Naive B cell (primary cell): ENCODE results near the gene PGAP2. TPM values are rescaled to one million over a fixed set of nuclear protein-coding genes. Genes with fewer than 3 reads are reported as not detected.
A peak's percentile ranks its signal among the peaks of the same experiment; 100 is the strongest.
"Not testable (repeated sequence)": the region's sequence is repeated elsewhere in the genome, so short reads cannot be mapped to it uniquely, and the experiment has no call there.

Experiments used
- ATAC-seq, 2 donors: fragments of 150-1000 bp; cut with Tn5 transposase; 2 replicates each; pipeline ENCODE4 v1.10.0; 2021; ENCODE audit warnings: low read depth in 2 of 2, mild to moderate bottlenecking in 2 of 2, moderate library complexity in 2 of 2
- DNase-seq: peaks from one replicate; pipeline ENCODE4 v3.0.0; 2022
- H3K27ac Mint-ChIP-seq, 6 donors: one replicate each; pipeline ENCODE4 v1.8.0; 2020 to 2022; ENCODE audit warnings: mild to moderate bottlenecking in 6 of 6, mixed read lengths in 6 of 6, moderate library complexity in 5 of 6, inconsistent platforms in 2 of 6
- H3K27me3 Mint-ChIP-seq, 3 donors: one replicate each; pipeline ENCODE4 v1.8.0; 2021 to 2022; ENCODE audit warnings: mixed read lengths in 3 of 3, mild to moderate bottlenecking in 1 of 3
- H3K36me3 Mint-ChIP-seq, 2 donors: one replicate each; pipeline ENCODE4 v1.8.0; 2020 to 2022; ENCODE audit warnings: mixed read lengths in 2 of 2, inconsistent platforms in 1 of 2, mild to moderate bottlenecking in 1 of 2
- H3K4me1 Mint-ChIP-seq, 3 donors: one replicate each; pipeline ENCODE4 v1.8.0; 2020 to 2022; ENCODE audit warnings: mixed read lengths in 3 of 3, inconsistent platforms in 1 of 3, mild to moderate bottlenecking in 1 of 3, moderate library complexity in 1 of 3
- H3K4me3 Mint-ChIP-seq, 8 donors: one replicate each; pipeline ENCODE4 v1.8.0; 2020 to 2022; ENCODE audit warnings: mild to moderate bottlenecking in 8 of 8, mixed read lengths in 8 of 8, moderate library complexity in 8 of 8, inconsistent platforms in 2 of 8
- H3K9me3 Mint-ChIP-seq, 7 donors: one replicate each; pipeline ENCODE4 v1.8.0; 2020 to 2022; ENCODE audit warnings: mixed read lengths in 7 of 7, mild to moderate bottlenecking in 5 of 7, inconsistent platforms in 2 of 7, moderate library complexity in 1 of 7
- polyA plus RNA-seq, 6 donors: library from polyadenylated mRNA; unstranded; fragments of 300-500 nt; fragmentation: Illumina TruSeq; gene quantifications; one replicate each; pipeline ENCODE4 v1.2.3, GENCODE V29; 2021; ENCODE audit warnings: low read depth in 6 of 6

PGAP2 gene
- polyA plus RNA-seq, 6 donors from 2014 or later = 16.6 to 29.1 (median 19.3) TPM

GRCh38 chr11:3814832-3815231 lies 6.5 kb downstream of the PGAP2 start:
- H3K4me1 Mint-ChIP-seq, DNase-seq, H3K9me3 Mint-ChIP-seq, H3K27me3 Mint-ChIP-seq, H3K4me3 Mint-ChIP-seq, ATAC-seq, H3K36me3 Mint-ChIP-seq: not testable (repeated sequence)
- H3K27ac Mint-ChIP-seq = peak overlapping the region in 1 of 6 donors; percentile 95

DNA sequence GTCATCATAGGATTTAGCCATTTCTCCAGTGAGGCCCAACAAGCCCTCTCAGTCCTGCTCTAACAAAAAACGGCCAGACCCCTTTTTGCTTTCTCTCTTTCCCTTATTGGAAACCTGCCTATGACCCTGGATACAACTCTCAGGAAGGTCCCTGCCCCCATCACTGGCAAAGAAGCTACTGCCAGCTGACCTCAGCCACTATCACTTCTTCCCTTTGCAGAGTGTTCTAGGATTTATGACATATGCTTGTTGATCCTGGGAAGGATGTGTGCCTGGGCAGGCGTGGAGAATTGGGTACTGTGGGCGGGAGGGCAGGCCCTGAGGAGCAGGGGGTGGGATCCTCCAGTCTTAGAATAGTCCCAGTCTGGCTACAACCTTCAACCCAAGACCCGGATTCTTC lies 7.5 kb downstream of the PGAP2 start:
- peak overlapping the region in 2 of 6 donors; percentile 21 to 40 for H3K27ac Mint-ChIP-seq
- H3K9me3 Mint-ChIP-seq = no peaks in the 10 kb centered on the region
- peaks cover 0 to 7% (median 0%) of the 10 kb centered on the region in 3 donors for H3K4me1 Mint-ChIP-seq
- no peak for DNase-seq
- H3K4me3 Mint-ChIP-seq = no peak overlapping the region
- H3K36me3 Mint-ChIP-seq = no peaks in the 10 kb centered on the region
- no peak for ATAC-seq
- no peaks in the 10 kb centered on the region for H3K27me3 Mint-ChIP-seq

- Mint-ChIP-seq H3K4me3 (no peak overlapping the region), H3K27ac (no peak overlapping the region), H3K9me3 (no peaks in the 10 kb centered on the region), H3K4me1 (peaks cover 0 to 7% (median 0%) of the 10 kb centered on the region in 3 donors), H3K36me3 (no peaks in the 10 kb centered on the region), H3K27me3 (no peaks in the 10 kb centered on the region)
- no peak for ATAC-seq
- no peak for DNase-seq
These were observed 8.3 kb downstream of the PGAP2 start for GRCh38 chr11:3816673-3817072.

DNA sequence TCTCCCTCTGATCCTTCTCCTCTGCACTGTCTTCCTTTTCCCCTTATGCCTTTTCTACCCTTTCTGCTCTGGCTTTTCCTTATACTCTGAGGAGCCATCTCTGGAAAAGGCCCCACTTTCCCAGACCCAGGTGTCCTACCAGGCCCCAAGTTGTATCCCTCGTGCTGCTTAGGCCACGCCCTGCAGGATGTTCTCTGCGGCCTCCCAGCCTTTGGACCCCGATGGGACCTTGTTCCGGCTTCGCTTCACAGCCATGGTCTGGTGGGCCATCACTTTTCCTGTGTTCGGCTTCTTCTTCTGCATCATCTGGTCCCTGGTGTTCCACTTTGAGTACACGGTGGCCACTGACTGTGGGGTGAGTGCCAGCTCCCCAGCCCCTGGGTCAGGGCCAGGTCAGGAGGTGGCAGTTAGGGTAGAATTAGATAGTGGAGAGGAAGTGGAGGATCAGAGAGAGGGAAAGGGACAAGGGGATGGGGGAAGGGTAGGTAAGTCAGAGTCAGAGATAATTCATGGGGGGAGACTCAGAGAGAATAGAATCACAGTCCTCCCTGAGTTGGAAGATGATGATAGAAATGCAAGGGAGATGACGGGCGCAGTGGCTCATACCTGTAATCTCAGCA lies 8.9 kb downstream of the PGAP2 start:
- peak overlapping the region in 2 of 6 donors; percentile 20 to 42 for H3K27ac Mint-ChIP-seq
- H3K4me3 Mint-ChIP-seq = no peak overlapping the region

GRCh38 chr11:3820971-3821370 lies 12.6 kb downstream of the PGAP2 start:
- peaks cover 19 to 27% (median 23%) of the 10 kb centered on the region in 3 donors for H3K4me1 Mint-ChIP-seq
- no peak overlapping the region for H3K4me3 Mint-ChIP-seq
- no peaks in the 10 kb centered on the region for H3K27me3 Mint-ChIP-seq
- DNase-seq (no peak), ATAC-seq (no peak)
- H3K36me3 Mint-ChIP-seq = no peaks in the 10 kb centered on the region
- peak overlapping the region in 3 of 6 donors; percentile 14 to 68 (median 53) for H3K27ac Mint-ChIP-seq
- H3K9me3 Mint-ChIP-seq = no peaks in the 10 kb centered on the region

More for the DNA sequence above, 8.9 kb downstream of the PGAP2 start:
- H3K27me3 Mint-ChIP-seq = no peaks in the 10 kb centered on the region
- no peak for DNase-seq
- peaks cover 0 to 7% (median 0%) of the 10 kb centered on the region in 3 donors for H3K4me1 Mint-ChIP-seq
- no peaks in the 10 kb centered on the region for H3K36me3 Mint-ChIP-seq
- H3K9me3 Mint-ChIP-seq = no peaks in the 10 kb centered on the region
- no peak for ATAC-seq

DNA sequence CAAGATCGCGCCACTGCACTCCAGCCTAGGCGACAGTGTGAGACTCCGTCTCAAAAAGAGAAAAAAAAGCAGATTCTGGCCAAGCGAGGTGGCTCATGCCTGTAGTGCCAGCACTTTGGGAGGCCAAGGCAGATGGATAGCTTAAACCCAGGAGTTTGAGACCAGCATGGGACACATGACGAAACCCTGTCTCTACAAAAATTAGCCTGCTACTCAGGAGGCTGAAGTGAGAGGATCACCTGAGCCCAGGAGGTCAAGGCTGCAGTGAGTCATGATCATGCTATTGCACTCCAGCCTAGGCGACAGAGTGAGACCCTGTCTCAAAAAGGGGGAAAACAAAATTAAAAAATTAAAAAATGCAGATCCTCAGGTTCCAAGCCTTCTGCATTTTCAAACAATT lies 14.0 kb downstream of the PGAP2 start:
- Mint-ChIP-seq H3K36me3 (peaks cover under 1 to 5% of the 10 kb centered on the region in 2 donors), H3K4me1 (peaks cover 22 to 32% (median 23%) of the 10 kb centered on the region in 3 donors), H3K4me3 (no peak overlapping the region), H3K27me3 (no peaks in the 10 kb centered on the region), H3K27ac (no peak overlapping the region), H3K9me3 (no peaks in the 10 kb centered on the region)
- DNase-seq = no peak
- ATAC-seq = no peak

DNA sequence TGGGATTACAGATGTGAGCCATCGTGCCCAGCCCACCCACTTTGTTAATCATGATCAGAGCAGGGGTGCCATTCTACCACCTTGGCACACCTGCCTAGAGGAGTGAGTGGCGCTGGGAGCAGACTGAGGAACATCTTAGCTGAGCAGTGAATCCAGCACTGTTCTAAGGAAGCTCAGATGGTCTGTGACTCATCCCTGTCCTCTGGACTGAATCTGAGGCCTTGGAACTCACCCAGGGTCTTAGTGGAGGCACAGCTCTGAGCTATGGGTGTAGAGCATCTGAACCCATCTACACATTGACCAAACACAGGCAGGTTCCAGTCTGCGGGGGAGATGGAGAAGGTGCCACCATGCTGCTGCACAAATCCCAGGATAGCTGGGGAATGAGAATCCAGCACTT lies 14.9 kb downstream of the PGAP2 start:
- H3K4me1 Mint-ChIP-seq = peaks cover 20 to 37% (median 23%) of the 10 kb centered on the region in 3 donors
- ATAC-seq = no peak
- peak overlapping the region in 3 of 6 donors; percentile 44 to 84 (median 59) for H3K27ac Mint-ChIP-seq
- peaks cover 5 to 8% of the 10 kb centered on the region in 2 donors for H3K36me3 Mint-ChIP-seq
- no peaks in the 10 kb centered on the region for H3K27me3 Mint-ChIP-seq
- H3K4me3 Mint-ChIP-seq = peak overlapping the region in 1 of 8 donors; percentile 51
- H3K9me3 Mint-ChIP-seq = no peaks in the 10 kb centered on the region
- no peak for DNase-seq

DNA sequence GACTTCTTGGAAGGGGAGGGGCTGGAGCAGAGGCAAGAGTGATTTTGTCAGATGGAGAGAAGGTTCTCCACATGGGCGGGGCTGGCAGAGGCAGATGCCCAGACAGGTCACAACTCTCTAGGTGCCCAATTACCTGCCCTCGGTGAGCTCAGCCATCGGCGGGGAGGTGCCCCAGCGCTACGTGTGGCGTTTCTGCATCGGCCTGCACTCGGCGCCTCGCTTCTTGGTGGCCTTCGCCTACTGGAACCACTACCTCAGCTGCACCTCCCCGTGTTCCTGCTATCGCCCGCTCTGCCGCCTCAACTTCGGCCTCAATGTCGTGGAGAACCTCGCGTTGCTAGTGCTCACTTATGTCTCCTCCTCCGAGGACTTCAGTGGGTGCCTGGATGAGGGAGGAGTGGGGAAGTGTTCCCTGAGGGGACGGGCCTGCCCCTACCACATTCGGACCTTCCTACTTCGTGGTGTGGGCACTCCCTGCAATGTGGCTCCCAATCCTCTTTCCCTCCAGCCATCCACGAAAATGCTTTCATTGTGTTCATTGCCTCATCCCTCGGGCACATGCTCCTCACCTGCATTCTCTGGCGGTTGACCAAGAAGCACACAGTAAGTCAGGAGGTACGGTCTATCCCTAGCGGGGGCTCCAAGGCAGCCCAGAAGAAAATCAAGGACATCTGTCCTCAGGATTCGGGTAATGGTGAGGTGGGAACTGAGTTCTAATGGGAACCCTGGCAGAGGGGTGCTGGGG lies 15.6 kb downstream of the PGAP2 start:
- Mint-ChIP-seq H3K27ac (peak overlapping the region in 3 of 6 donors; percentile 59 to 93 (median 84)), H3K9me3 (no peaks in the 10 kb centered on the region), H3K27me3 (no peaks in the 10 kb centered on the region), H3K4me3 (peak overlapping the region in 1 of 8 donors; percentile 51), H3K36me3 (peaks cover 5 to 8% of the 10 kb centered on the region in 2 donors), H3K4me1 (peaks cover 19 to 37% (median 23%) of the 10 kb centered on the region in 3 donors)
- ATAC-seq = no peak
- no peak for DNase-seq

- DNase-seq = peak; percentile 68
- Mint-ChIP-seq H3K4me3 (peak overlapping the region in 3 of 8 donors; percentile 20 to 51 (median 47)), H3K9me3 (no peaks in the 10 kb centered on the region), H3K27ac (peak overlapping the region; percentile 75 to 93 (median 86)), H3K4me1 (peaks cover 19 to 37% (median 23%) of the 10 kb centered on the region in 3 donors), H3K36me3 (peaks cover 5 to 8% of the 10 kb centered on the region in 2 donors), H3K27me3 (no peaks in the 10 kb centered on the region)
- ATAC-seq = peak; percentile 93 to 98
These were observed 16.5 kb downstream of the PGAP2 start for GRCh38 chr11:3824714-3825472.

- Mint-ChIP-seq H3K36me3 (peaks cover 5 to 8% of the 10 kb centered on the region in 2 donors), H3K4me1 (peaks cover 19 to 39% (median 27%) of the 10 kb centered on the region in 3 donors), H3K4me3 (peak overlapping the region in 1 of 8 donors; percentile 65), H3K27me3 (no peaks in the 10 kb centered on the region), H3K9me3 (no peaks in the 10 kb centered on the region), H3K27ac (peak overlapping the region in 5 of 6 donors; percentile 27 to 88 (median 82))
- no peak for DNase-seq
- no peak for ATAC-seq
These were observed 17.3 kb downstream of the PGAP2 start for GRCh38 chr11:3825473-3826154.

GRCh38 chr11:3826721-3827120 lies 18.4 kb downstream of the PGAP2 start:
- H3K27me3 Mint-ChIP-seq = no peaks in the 10 kb centered on the region
- H3K9me3 Mint-ChIP-seq = no peaks in the 10 kb centered on the region
- peaks cover 29 to 50% (median 38%) of the 10 kb centered on the region in 3 donors for H3K4me1 Mint-ChIP-seq
- ATAC-seq (no peak), DNase-seq (no peak)
- no peak overlapping the region for H3K4me3 Mint-ChIP-seq
- H3K27ac Mint-ChIP-seq = peak overlapping the region in 4 of 6 donors; percentile 51 to 84 (median 77)
- H3K36me3 Mint-ChIP-seq = peaks cover 5 to 8% of the 10 kb centered on the region in 2 donors

- Mint-ChIP-seq H3K4me1 (peaks cover 37 to 59% (median 47%) of the 10 kb centered on the region in 3 donors), H3K27me3 (no peaks in the 10 kb centered on the region), H3K9me3 (no peaks in the 10 kb centered on the region), H3K27ac (peak overlapping the region in 5 of 6 donors; percentile 47 to 82 (median 71)), H3K36me3 (peaks cover 5 to 8% of the 10 kb centered on the region in 2 donors), H3K4me3 (peak overlapping the region in 1 of 8 donors; percentile 44)
- DNase-seq (no peak), ATAC-seq (no peak)
These were observed 19.2 kb downstream of the PGAP2 start for GRCh38 chr11:3827434-3828186.
